ENCODE measurements around the gene USP49. TPM values are rescaled to one million over a fixed set of nuclear protein-coding genes. Genes with fewer than 3 reads are reported as not detected.

The USP49 gene
- total RNA-seq, 1 experiment from 2014 or later = 6.9 TPM

DNA sequence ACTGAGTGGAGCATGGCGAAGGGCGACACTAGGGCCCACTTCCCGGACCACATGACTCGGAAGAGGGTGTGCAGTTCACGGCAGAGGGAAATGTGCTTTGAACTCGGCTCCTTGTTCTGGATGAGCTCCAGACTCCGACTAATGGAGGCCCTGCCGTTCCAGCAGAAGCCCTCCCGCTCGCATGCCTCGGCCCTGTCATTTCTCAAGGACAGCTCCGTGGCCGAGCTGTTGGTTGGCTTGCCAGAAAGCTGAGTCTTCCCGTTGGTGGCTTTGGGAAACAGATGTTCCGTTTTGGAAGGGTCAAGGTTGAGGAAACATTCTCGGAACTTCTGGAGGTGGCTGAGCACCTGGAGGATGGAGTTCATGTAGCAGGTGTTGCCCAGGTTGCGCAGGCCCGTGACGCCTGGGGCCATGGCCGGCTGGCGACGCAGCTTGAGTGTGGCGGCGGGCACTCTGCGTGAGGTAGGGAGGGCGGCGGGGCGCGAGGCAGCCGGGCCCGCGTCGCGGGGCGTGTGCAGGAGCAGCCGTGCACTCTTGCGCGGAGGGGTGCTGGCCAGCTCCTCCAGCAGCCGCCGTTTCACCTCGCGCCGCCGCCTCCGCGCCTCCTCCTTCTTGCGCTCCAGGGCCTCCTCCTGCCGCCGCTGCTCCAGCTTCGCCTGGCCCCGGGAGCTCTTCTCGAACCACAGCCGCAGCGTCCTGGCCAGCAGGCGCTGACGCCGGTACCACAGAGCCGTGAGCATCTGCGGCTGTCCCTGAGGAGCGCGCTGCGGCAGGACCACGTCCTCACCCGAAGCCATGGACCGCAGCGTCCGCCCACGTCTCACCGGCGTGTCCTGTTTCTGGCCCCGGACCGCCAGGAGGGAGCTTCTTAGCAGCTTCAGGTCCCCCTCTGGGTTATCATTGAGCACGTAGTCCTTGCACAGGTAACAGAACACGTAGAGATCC is 89.1 kb downstream of the USP49 start:
- Histone ChIP-seq H3K4me1 (ENCODE audit: control insufficient read depth in 1 of 2, insufficient read depth in 2 of 2, low read length in 2 of 2) (no peaks in the 10 kb centered on the region), H2AFZ (ENCODE audit: low read depth, low read length, poor library complexity, severe bottlenecking) (no peak overlapping the region), H3K9ac (ENCODE audit: low read length) (no peak overlapping the region), H4K20me1 (ENCODE audit: insufficient read depth) (no peaks in the 10 kb centered on the region), H3K9me2 (ENCODE audit: insufficient read depth) (no peaks in the 10 kb centered on the region), H3K79me2 (ENCODE audit: insufficient read depth, low read length) (no peaks in the 10 kb centered on the region), H3K36me3 (ENCODE audit: control insufficient read depth in 1 of 2, insufficient read depth in 2 of 2, low read length in 2 of 2) (no peaks in the 10 kb centered on the region), H3K4me2 (ENCODE audit: low read length) (no peak overlapping the region), H3K4me3 (replicated peaks in 1 of 2; ENCODE audit: low read depth in 1 of 2, low read length in 2 of 2) (no peak overlapping the region), H3K9me3 (ENCODE audit: control insufficient read depth in 1 of 2, insufficient read depth in 1 of 2, low read depth in 1 of 2, low read length in 2 of 2) (no peaks in the 10 kb centered on the region), H3K27ac (ENCODE audit: low read depth, low read length) (no peak overlapping the region), H3K27me3 (ENCODE audit: insufficient read depth, low read length) (no peaks in the 10 kb centered on the region)
- ATAC-seq (no peak), DNase-seq (ENCODE audit: low read depth, low spot score) (no peak)
- TF ChIP-seq, protein P1, sequence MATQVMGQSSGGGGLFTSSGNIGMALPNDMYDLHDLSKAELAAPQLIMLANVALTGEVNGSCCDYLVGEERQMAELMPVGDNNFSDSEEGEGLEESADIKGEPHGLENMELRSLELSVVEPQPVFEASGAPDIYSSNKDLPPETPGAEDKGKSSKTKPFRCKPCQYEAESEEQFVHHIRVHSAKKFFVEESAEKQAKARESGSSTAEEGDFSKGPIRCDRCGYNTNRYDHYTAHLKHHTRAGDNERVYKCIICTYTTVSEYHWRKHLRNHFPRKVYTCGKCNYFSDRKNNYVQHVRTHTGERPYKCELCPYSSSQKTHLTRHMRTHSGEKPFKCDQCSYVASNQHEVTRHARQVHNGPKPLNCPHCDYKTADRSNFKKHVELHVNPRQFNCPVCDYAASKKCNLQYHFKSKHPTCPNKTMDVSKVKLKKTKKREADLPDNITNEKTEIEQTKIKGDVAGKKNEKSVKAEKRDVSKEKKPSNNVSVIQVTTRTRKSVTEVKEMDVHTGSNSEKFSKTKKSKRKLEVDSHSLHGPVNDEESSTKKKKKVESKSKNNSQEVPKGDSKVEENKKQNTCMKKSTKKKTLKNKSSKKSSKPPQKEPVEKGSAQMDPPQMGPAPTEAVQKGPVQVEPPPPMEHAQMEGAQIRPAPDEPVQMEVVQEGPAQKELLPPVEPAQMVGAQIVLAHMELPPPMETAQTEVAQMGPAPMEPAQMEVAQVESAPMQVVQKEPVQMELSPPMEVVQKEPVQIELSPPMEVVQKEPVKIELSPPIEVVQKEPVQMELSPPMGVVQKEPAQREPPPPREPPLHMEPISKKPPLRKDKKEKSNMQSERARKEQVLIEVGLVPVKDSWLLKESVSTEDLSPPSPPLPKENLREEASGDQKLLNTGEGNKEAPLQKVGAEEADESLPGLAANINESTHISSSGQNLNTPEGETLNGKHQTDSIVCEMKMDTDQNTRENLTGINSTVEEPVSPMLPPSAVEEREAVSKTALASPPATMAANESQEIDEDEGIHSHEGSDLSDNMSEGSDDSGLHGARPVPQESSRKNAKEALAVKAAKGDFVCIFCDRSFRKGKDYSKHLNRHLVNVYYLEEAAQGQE (IDR thresholded peaks at IDR 0.05; ENCODE audit: low read depth) = no peak
- no peak for TF ChIP-seq SRF (IDR thresholded peaks at IDR 0.05; ENCODE audit: low read depth)
- no peak for TF ChIP-seq YY1 (IDR thresholded peaks at IDR 0.05; ENCODE audit: extremely low read depth, insufficient replicate concordance, low read depth, low read length)
- TF ChIP-seq CBX3 (IDR thresholded peaks at IDR 0.05; ENCODE audit: low read depth) = no peak
- TF ChIP-seq ZFX (IDR thresholded peaks at IDR 0.05) = no peak
- no peak for TF ChIP-seq POLR2AphosphoS5 (IDR thresholded peaks at IDR 0.05; ENCODE audit: low read depth, low read length)
- no peak for TF ChIP-seq EGR1 (IDR thresholded peaks at IDR 0.05; ENCODE audit: low read depth)
- TF ChIP-seq SP1 (IDR thresholded peaks at IDR 0.05; ENCODE audit: low read depth) = no peak
- TF ChIP-seq RAD21 (IDR thresholded peaks at IDR 0.05; ENCODE audit: low read depth) = no peak
- no peak for TF ChIP-seq ELF1 (IDR thresholded peaks at IDR 0.05; ENCODE audit: borderline replicate concordance, low read depth)
- TF ChIP-seq EZH2phosphoT487 (IDR thresholded peaks at IDR 0.05; ENCODE audit: borderline replicate concordance) = no peak
- TF ChIP-seq JUND (IDR thresholded peaks at IDR 0.05) = no peak
- TF ChIP-seq, protein P2, sequence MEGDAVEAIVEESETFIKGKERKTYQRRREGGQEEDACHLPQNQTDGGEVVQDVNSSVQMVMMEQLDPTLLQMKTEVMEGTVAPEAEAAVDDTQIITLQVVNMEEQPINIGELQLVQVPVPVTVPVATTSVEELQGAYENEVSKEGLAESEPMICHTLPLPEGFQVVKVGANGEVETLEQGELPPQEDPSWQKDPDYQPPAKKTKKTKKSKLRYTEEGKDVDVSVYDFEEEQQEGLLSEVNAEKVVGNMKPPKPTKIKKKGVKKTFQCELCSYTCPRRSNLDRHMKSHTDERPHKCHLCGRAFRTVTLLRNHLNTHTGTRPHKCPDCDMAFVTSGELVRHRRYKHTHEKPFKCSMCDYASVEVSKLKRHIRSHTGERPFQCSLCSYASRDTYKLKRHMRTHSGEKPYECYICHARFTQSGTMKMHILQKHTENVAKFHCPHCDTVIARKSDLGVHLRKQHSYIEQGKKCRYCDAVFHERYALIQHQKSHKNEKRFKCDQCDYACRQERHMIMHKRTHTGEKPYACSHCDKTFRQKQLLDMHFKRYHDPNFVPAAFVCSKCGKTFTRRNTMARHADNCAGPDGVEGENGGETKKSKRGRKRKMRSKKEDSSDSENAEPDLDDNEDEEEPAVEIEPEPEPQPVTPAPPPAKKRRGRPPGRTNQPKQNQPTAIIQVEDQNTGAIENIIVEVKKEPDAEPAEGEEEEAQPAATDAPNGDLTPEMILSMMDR (IDR thresholded peaks at IDR 0.05 in 2 of 3, conservative IDR thresholded peaks at IDR 0.05 in 1 of 3; ENCODE audit: borderline replicate concordance in 1 of 3, insufficient read depth in 1 of 3, low read depth in 2 of 3, low read length in 2 of 3) = no peak
- TF ChIP-seq, protein P3, sequence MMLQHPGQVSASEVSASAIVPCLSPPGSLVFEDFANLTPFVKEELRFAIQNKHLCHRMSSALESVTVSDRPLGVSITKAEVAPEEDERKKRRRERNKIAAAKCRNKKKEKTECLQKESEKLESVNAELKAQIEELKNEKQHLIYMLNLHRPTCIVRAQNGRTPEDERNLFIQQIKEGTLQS (IDR thresholded peaks at IDR 0.05) = no peak
- no peak for TF ChIP-seq SIN3A (IDR thresholded peaks at IDR 0.05; ENCODE audit: low read depth)
- TF ChIP-seq, protein P4, sequence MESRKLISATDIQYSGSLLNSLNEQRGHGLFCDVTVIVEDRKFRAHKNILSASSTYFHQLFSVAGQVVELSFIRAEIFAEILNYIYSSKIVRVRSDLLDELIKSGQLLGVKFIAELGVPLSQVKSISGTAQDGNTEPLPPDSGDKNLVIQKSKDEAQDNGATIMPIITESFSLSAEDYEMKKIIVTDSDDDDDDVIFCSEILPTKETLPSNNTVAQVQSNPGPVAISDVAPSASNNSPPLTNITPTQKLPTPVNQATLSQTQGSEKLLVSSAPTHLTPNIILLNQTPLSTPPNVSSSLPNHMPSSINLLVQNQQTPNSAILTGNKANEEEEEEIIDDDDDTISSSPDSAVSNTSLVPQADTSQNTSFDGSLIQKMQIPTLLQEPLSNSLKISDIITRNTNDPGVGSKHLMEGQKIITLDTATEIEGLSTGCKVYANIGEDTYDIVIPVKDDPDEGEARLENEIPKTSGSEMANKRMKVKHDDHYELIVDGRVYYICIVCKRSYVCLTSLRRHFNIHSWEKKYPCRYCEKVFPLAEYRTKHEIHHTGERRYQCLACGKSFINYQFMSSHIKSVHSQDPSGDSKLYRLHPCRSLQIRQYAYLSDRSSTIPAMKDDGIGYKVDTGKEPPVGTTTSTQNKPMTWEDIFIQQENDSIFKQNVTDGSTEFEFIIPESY (IDR thresholded peaks at IDR 0.05; ENCODE audit: extremely low read depth, insufficient replicate concordance, low read length) = no peak
- TF ChIP-seq, protein P5, sequence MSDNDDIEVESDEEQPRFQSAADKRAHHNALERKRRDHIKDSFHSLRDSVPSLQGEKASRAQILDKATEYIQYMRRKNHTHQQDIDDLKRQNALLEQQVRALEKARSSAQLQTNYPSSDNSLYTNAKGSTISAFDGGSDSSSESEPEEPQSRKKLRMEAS (IDR thresholded peaks at IDR 0.05) = no peak
- TF ChIP-seq EZH2 (IDR thresholded peaks at IDR 0.05) = no peak
- TF ChIP-seq POLR2A (IDR thresholded peaks at IDR 0.05; ENCODE audit: borderline replicate concordance, extremely low read depth, insufficient read depth, insufficient read length) = no peak
- TF ChIP-seq ZNF274 (IDR thresholded peaks at IDR 0.05; ENCODE audit: low read depth, low read length) = no peak
- BruUV-seq (replicated peaks) = no TSS peak
- CTCF ChIA-PET = no interaction called here
- intact Hi-C loops (cut with micrococcal nuclease) = no loop called here
- POLR2A ChIA-PET = no interaction called here
- RAD21 ChIA-PET (ENCODE audit: low non-redundant PET in 1 of 2, low total read pairs in 2 of 2, uncharacterized antibody in 2 of 2, unreplicated experiment in 2 of 2) = no interaction called here

All from HCT116 (cell line).